NCI-H774 (cell line): ENCODE results near the gene MCUR1.
"Not testable (repeated sequence)": the region's sequence is repeated elsewhere in the genome, so short reads cannot be mapped to it uniquely, and the experiment has no call there.

ENCODE experiments used
- DNase-seq: peaks from one replicate; lab custom pipeline; 2025; lab: John Stamatoyannopoulos, UW

Gene MCUR1, protein sequence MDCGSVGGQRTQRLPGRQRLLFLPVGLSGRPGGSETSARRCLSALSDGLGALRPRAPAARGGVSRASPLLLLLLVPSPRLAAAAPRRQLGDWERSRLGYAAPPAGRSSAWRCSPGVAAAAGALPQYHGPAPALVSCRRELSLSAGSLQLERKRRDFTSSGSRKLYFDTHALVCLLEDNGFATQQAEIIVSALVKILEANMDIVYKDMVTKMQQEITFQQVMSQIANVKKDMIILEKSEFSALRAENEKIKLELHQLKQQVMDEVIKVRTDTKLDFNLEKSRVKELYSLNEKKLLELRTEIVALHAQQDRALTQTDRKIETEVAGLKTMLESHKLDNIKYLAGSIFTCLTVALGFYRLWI

GRCh38 chr6:13814176-13814937 is at the start of gene MCUR1:
TSS of gene MCUR1 (minus strand) at chr6:13814557. CDS start at chr6:13814429, 128 bp downstream.
- peak; percentile 88 for DNase-seq

GRCh38 chr6:13863699-13864155 is 49.4 kb upstream of the MCUR1 start:
- no peak for DNase-seq

DNA sequence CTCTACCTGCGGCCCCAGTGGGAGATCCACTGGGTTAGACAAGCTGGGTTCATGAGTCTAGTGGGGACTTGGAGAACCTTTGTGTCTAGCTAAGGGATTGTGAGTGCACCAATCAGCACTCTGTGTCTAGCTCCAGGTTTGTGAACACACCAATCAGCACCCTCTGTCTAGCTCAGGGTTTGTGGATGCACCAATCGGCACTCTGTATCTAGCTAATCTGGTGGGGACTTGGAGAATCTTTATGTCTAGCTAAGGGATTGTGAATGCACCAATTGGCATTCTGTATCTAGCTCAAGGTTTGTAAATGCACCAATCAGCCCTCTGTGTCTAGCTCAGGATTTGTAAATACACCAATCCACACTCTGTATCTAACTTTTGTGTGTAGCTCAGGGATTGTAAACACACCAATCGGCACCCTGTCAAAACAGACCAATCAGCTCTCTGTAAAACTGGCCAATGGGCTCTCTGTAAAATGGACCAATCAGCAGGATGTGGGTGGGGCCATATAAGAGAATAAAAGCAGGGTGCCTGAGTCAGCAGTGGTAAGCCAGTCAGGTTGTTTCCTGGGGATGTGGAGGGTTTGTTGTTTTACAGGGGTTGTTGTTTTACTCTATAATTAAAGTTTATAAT is 46.3 kb upstream of the MCUR1 start:
- not testable (repeated sequence) for DNase-seq

DNA sequence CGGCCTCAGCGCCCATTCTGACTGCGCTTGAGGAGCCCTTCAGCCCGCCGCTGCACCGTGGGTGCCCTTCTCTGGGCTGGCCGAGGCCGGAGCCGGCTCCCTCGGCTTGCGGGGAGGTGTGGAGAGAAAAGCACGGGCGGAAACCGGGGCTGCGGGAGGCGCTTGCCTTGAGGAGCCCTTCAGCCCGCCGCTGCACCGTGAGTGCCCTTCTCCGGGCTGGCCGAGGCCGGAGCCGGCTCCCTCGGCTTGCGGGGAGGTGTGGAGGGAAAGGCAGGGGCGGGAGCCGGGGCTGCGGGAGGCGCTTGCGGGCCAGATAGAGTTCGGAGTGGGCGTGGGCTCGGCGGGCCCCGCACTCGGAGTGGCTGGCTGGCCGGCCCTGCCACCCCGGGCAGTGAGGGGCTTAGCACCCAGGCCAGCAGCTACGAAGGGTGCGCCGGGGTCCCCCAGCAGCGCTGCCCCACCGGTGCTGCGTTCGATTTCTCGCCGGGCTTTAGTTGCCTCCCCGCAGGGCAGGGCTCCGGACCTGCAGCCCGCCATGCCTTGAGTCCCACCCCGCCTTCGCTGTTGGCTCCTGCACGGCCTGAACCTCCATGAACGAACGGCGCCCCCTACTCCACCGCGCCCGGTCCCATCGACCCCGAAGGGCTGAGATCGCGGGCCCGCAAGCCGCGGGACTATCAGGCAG is 45.7 kb upstream of the MCUR1 start:
- no peak for DNase-seq

DNA sequence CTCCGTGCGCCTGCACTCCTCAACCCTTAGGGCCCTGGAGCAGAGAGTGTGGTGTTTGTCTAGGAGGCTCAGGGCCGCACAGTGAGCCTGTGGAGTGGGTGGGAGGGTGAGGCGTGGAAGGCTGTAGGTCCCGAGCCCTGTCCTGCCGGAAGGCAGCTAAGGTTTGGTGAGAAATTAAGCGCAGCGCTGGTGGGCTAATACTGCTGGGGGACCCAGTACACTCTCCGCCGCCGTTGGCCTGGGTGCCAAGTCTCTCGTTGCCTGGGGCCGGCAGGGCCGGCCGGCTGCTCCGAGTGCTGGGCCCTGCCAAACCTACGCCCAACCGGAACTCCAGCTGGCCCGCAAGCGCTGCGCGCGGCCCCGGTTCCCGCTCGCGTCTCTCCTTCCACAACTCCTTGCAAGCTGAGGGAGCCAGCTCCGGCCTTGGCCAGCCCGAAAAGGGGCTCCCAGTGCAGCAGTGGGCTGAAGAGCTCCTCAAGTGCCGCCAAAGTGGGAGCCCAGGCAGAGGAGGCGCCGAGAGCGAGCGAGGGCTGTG is 40.4 kb upstream of the MCUR1 start:
- no peak for DNase-seq

GRCh38 chr6:13853871-13854270 is 39.5 kb upstream of the MCUR1 start:
- DNase-seq: no peak

- DNase-seq: no peak
Observed at GRCh38 chr6:13851803-13852202, 37.4 kb upstream of the MCUR1 start.

GRCh38 chr6:13851330-13851729 is 37.0 kb upstream of the MCUR1 start:
- no peak for DNase-seq

- DNase-seq: not testable (repeated sequence)
Observed at GRCh38 chr6:13850690-13851089, 36.3 kb upstream of the MCUR1 start.

GRCh38 chr6:13848522-13849150 is 34.3 kb upstream of the MCUR1 start:
- DNase-seq: peak; percentile 37

- no peak for DNase-seq
Observed at GRCh38 chr6:13847326-13848050, 33.1 kb upstream of the MCUR1 start.

DNA sequence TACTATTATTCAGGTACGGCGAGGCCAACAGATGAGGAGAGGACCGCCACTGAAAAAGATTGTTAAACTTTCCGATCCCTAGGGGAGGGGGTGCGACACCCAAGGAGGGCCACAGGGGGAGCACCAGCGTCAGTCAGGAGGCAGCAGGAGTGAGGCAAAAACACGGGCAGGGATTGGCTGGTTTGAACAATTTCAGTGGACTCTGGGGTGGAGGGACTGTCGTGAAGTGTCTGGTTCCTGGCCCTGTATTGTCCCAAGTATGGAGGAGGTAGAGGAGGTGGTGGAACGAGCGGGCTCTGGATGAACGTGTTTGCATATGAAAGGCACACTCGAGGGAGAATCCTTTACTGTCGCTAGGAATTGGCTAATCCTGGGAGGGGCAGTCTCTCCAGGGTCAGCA is 32.5 kb upstream of the MCUR1 start:
- DNase-seq: no peak

DNA sequence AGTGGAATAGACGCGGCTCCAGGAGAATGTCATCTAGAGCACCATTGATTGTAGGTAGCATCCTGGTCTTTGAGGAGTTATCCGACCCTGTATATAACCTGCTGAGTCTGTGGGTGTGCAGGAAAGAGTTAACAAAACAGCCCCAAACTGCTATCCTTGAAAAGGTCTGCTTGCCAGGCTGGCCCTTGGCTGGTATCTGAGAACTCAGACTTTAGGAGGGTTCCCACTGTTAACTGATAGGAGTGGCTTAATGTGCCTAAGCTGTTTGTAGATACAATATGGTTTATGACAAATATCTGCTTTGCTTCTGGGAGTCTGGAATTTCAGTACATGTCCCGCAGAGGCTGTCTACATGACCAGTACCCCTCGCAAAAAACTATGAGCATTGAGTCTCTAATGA is 27.6 kb upstream of the MCUR1 start:
- no peak for DNase-seq

GRCh38 chr6:13838616-13839015 is 24.3 kb upstream of the MCUR1 start:
- DNase-seq: no peak

DNA sequence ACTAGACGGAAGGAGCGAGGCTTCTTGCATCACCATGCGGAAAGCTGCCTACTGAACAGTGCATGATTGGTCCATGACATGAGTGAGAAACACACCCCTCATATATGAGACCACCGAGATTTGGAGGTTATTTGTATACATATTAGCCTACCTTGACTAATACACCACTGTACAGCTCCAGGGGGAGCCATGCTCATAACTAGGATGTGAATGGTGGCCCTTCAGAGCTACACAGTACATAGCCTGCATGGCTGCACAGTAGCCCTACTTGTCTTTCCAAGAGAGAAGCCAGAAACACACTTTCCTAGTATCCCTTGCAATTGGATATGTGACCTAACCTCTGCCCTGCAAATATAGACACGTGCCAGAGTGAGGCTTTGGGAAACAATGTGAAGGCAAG is 21.8 kb upstream of the MCUR1 start:
- no peak for DNase-seq

GRCh38 chr6:13834790-13835189 is 20.4 kb upstream of the MCUR1 start:
- DNase-seq: no peak

DNA sequence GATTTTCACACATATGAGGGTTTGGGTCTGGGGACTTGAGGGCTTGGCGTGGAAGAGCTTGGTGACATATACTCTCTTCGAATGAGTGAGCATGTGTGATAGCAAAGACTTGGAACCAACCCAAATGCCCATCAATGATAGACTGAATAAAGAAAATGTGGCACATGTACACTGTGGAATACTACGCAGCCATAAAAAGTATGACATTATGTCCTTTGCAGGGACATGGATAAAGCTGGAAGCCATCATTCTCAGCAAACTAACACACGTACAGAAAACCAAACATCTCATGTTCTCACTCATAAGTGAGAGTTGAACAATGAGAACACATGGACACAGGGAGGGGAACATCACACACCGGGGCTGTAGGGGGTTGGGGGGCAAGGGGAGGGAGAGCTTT is 19.7 kb upstream of the MCUR1 start:
- not testable (repeated sequence) for DNase-seq

- no peak for DNase-seq
Observed at GRCh38 chr6:13832778-13833177, 18.4 kb upstream of the MCUR1 start.

DNA sequence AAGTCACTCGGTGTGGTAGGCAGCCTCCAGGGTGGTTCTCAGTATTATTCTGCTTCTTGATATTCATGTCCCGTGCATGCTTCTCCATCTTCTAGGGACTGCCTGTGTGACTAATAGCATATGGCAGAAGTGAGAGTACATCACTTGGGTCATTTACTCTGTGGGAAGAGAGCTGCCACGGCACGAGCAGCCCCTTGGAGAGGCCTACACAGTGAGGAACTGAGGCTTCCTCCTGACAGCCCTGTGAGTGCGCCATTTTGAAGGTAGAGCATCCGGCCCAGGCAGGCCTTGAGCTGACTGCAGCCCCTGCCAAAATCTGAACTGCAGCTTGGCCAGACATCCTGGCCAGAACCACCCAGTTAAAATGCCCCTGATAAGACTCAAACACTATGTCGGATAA is 17.3 kb upstream of the MCUR1 start:
- DNase-seq: no peak

DNA sequence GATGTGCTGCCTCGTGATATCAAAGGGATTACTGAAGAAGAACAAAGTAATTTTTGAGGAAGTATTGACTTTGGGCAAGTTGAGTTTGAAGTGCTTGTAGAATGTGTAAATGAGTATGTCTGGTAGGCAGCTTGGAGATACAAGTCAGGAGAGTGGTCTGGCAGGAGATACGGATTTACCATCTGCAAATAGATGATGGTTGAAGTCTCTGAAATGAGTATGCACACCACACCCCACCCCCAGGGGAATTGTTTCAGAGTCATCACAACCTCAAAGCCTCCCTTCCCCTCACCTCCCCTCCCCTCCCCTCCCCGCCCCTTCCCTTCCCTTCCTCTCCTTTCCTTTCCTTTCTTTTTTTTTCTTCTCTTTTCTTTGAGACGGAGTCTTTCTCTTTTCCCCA is 16.4 kb upstream of the MCUR1 start:
- no peak for DNase-seq

DNA sequence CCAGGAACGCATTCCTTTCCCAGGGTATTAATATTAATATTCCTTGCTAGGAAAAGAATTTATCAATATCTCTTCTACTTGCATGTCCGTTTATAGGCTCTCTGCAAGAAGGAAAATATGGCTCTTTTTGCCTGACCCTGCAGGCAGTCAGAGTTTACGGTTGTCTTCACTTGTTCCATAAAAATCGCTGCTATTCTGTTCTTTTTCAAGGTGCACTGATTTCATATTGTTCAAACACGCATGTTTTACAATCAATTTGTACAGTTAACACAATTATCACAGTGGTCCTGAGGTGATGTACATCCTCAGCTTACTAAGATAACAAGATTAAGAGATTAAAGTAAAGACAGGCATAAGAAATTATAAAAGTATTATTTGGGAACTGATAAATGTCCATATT is 15.1 kb upstream of the MCUR1 start:
- not testable (repeated sequence) for DNase-seq
